ENCODE results near the gene ARHGEF40.
"Not testable (repeated sequence)": the region's sequence is repeated elsewhere in the genome, so short reads cannot be mapped to it uniquely, and the experiment has no call there.

ARHGEF40 gene

DNA sequence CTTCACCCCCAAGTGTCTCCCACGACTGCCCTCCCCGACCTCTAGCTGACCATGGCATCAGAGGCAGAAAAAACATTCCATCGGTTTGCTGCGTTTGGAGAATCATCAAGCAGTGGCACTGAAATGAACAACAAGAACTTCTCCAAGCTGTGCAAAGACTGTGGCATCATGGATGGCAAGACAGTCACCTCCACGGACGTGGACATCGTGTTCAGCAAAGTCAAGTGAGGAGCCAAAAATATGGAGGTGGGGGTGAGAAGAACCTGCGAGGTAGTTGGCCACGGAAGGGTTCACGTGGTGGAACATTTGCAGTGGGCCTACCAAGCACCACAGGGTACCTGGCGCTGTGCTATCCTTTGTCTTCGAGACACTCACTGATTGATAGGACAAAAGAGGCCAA is 39.6 kb upstream of the ARHGEF40 start:
- Histone ChIP-seq H3K9ac (ENCODE audit: low read length) (no peak overlapping the region), H3K36me3 (ENCODE audit: control insufficient read depth, low read depth, low read length) (no peaks in the 10 kb centered on the region), H3K27ac (ENCODE audit: low read length) (no peak overlapping the region), H3K4me1 (ENCODE audit: control insufficient read depth, low read depth, low read length) (peaks cover 13% of the 10 kb centered on the region), H3K4me3 (ENCODE audit: low read length) (no peak overlapping the region), H3K27me3 (ENCODE audit: control insufficient read depth, insufficient read depth, low read length) (peaks cover 16% of the 10 kb centered on the region), H3K9me3 (ENCODE audit: control insufficient read depth, low read depth, low read length) (no peaks in the 10 kb centered on the region)

DNA sequence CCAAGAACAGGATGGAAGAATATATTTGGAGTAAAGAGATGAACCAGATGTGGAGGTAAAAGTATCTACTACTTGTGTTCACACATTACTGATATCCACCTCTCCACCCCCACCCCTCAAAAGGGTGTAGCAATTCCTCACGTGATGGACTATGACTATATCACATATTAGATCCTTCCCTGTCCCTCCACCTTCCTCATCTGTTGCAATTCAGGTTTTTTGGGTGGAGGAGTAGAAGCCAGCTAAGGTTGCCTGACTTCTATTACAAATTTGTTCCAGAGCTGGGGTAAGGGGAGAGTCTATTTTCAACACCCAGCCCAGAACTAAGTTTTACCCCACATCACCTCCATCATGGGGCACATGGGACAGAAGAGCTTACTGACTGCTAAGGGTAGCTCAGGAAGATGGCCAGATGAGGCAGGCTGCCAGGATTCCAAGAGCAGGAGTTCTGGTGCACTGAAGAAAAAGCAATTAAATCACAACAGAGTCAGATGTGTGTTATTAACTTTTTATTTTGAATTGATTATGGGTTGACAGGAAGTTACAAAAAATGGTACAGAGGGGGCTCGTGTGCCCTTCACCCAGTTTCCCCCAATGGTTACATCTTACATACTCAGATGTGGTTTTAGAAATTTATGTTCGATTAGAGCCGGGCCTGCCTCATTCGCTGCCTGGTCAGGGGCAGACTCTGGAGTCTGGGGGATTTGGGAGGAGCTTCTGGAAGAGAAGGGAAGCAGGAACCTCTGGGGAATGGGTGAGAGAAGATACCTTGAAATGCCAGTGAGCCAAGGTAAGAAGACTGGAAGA is 37.6 kb upstream of the ARHGEF40 start:
- H3K36me3 ChIP-seq (ENCODE audit: control insufficient read depth, low read depth, low read length) = no peaks in the 10 kb centered on the region
- H3K27me3 ChIP-seq (ENCODE audit: control insufficient read depth, insufficient read depth, low read length) = peaks cover under 1% of the 10 kb centered on the region
- H3K27ac ChIP-seq (ENCODE audit: low read length) = no peak overlapping the region
- H3K9me3 ChIP-seq (ENCODE audit: control insufficient read depth, low read depth, low read length) = no peaks in the 10 kb centered on the region
- H3K4me3 ChIP-seq (ENCODE audit: low read length) = no peak overlapping the region
- no peaks in the 10 kb centered on the region for H3K4me1 ChIP-seq (ENCODE audit: control insufficient read depth, low read depth, low read length)
- H3K9ac ChIP-seq (ENCODE audit: low read length) = no peak overlapping the region

GRCh38 chr14:21033133-21033698 is 36.9 kb upstream of the ARHGEF40 start:
- Histone ChIP-seq H3K4me1 (ENCODE audit: control insufficient read depth, low read depth, low read length) (no peaks in the 10 kb centered on the region), H3K4me3 (ENCODE audit: low read length) (no peak overlapping the region), H3K27me3 (ENCODE audit: control insufficient read depth, insufficient read depth, low read length) (no peaks in the 10 kb centered on the region)

DNA sequence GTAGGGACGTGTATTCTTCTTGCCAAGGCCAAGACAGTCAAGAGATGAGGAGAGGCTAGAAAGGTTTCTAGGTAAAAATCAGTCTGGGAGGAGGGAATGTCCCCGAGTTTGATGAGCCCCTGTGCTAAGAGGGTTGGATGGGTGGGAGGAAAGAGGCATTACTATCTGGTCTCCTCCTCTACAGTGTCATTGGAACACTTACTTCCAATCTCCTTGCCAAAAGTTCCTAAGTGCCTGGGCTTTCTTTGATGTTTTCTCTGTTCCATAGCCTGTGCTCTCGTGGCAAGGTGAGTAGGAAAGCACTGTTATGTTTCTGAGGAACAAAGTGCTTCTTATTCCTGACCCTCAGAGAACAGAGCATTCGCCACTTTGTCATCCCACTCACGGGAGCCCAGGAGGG is 35.4 kb upstream of the ARHGEF40 start, which contains the start of gene RNASE13:
Gene RNASE13, minus strand, starts transcription at position 101 of the 400 bp plus-strand sequence. CDS start 519 bp downstream, outside the sequence.
- no peaks in the 10 kb centered on the region for H3K9me3 ChIP-seq (ENCODE audit: control insufficient read depth, low read depth, low read length)

More at GRCh38 chr14:21033133-21033698, 36.9 kb upstream of the ARHGEF40 start:
- Histone ChIP-seq H3K9ac (ENCODE audit: low read length) (no peak overlapping the region), H3K27ac (ENCODE audit: low read length) (no peak overlapping the region), H3K36me3 (ENCODE audit: control insufficient read depth, low read depth, low read length) (no peaks in the 10 kb centered on the region), H3K9me3 (ENCODE audit: control insufficient read depth, low read depth, low read length) (no peaks in the 10 kb centered on the region)

GRCh38 chr14:21036751-21037150 is 33.4 kb upstream of the ARHGEF40 start:
- no peak overlapping the region for H3K4me3 ChIP-seq (ENCODE audit: low read length)
- H3K9ac ChIP-seq (ENCODE audit: low read length) = no peak overlapping the region
- no peak overlapping the region for H3K27ac ChIP-seq (ENCODE audit: low read length)
- H3K4me1 ChIP-seq (ENCODE audit: control insufficient read depth, low read depth, low read length) = peaks cover 15% of the 10 kb centered on the region
- H3K9me3 ChIP-seq (ENCODE audit: control insufficient read depth, low read depth, low read length) = no peaks in the 10 kb centered on the region
- no peaks in the 10 kb centered on the region for H3K36me3 ChIP-seq (ENCODE audit: control insufficient read depth, low read depth, low read length)
- no peaks in the 10 kb centered on the region for H3K27me3 ChIP-seq (ENCODE audit: control insufficient read depth, insufficient read depth, low read length)

More for the DNA sequence above, 35.4 kb upstream of the ARHGEF40 start, which contains the start of gene RNASE13:
- Histone ChIP-seq H3K27ac (ENCODE audit: low read length) (no peak within 1 kb of the TSS), H3K27me3 (ENCODE audit: control insufficient read depth, insufficient read depth, low read length) (no peaks in the 10 kb centered on the region), H3K36me3 (ENCODE audit: control insufficient read depth, low read depth, low read length) (no peaks in the 10 kb centered on the region), H3K4me1 (ENCODE audit: control insufficient read depth, low read depth, low read length) (peaks cover 12% of the 10 kb centered on the region), H3K4me3 (ENCODE audit: low read length) (no peak within 1 kb of the TSS), H3K9ac (ENCODE audit: low read length) (no peak within 1 kb of the TSS)

GRCh38 chr14:21037156-21037555 is 32.9 kb upstream of the ARHGEF40 start:
- H3K9me3 ChIP-seq (ENCODE audit: control insufficient read depth, low read depth, low read length) = no peaks in the 10 kb centered on the region
- no peaks in the 10 kb centered on the region for H3K36me3 ChIP-seq (ENCODE audit: control insufficient read depth, low read depth, low read length)

DNA sequence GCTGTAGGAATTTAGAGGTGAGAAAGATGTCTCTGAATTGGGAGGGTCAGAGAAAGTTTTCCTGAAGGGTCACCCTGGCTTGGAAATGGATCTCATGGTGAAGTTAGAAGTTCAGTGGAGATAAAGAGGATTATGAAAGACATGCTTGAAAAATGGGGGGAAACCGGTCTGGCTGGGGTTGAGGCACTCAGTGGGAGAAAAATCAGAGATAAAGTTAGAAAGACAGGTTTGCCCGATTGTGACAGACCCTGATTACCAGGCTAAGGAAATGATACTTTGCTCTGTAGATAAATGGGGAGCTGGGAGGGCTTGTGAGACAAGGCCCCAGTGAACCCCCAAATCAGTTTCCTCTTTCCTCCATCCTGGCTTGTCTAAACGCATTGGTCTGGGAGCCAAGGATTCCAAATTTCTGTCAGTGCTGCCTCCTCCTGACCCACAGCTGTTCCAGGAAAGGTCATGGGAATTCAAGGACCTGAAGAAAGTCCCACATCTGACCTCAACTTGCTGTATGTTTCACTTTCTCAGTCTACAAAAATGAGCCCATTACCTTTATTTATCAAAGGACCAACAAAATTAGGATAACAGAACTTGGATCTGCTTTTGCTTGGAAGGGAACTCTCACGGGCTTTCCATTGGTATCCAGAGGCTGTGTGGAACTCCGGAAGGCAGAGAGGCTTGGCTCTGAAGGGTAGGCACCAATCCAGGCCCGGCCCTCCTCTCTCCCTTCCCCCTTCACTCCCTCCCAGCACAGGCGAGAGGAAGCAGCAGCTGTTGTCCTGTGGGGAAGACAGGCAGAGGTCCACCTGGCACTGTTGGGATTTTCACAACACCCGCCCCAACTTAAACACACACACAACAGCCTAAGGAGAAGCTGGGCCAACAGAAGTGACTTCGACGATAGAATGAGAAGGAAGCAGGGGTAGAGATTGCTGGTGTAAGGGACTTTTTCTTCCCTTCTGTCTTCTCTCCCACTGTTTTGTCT is 31.4 kb upstream of the ARHGEF40 start:
- peaks cover 15% of the 10 kb centered on the region for H3K4me1 ChIP-seq (ENCODE audit: control insufficient read depth, low read depth, low read length)
- H3K27me3 ChIP-seq (ENCODE audit: control insufficient read depth, insufficient read depth, low read length) = no peaks in the 10 kb centered on the region
- no peaks in the 10 kb centered on the region for H3K9me3 ChIP-seq (ENCODE audit: control insufficient read depth, low read depth, low read length)
- H3K9ac ChIP-seq (ENCODE audit: low read length) = no peak overlapping the region
- no peaks in the 10 kb centered on the region for H3K36me3 ChIP-seq (ENCODE audit: control insufficient read depth, low read depth, low read length)
- H3K27ac ChIP-seq (ENCODE audit: low read length) = no peak overlapping the region
- H3K4me3 ChIP-seq (ENCODE audit: low read length) = no peak overlapping the region

More at GRCh38 chr14:21037156-21037555, 32.9 kb upstream of the ARHGEF40 start:
- H3K4me1 ChIP-seq (ENCODE audit: control insufficient read depth, low read depth, low read length) = peaks cover 15% of the 10 kb centered on the region
- no peak overlapping the region for H3K27ac ChIP-seq (ENCODE audit: low read length)
- H3K27me3 ChIP-seq (ENCODE audit: control insufficient read depth, insufficient read depth, low read length) = no peaks in the 10 kb centered on the region
- no peak overlapping the region for H3K9ac ChIP-seq (ENCODE audit: low read length)
- H3K4me3 ChIP-seq (ENCODE audit: low read length) = no peak overlapping the region

DNA sequence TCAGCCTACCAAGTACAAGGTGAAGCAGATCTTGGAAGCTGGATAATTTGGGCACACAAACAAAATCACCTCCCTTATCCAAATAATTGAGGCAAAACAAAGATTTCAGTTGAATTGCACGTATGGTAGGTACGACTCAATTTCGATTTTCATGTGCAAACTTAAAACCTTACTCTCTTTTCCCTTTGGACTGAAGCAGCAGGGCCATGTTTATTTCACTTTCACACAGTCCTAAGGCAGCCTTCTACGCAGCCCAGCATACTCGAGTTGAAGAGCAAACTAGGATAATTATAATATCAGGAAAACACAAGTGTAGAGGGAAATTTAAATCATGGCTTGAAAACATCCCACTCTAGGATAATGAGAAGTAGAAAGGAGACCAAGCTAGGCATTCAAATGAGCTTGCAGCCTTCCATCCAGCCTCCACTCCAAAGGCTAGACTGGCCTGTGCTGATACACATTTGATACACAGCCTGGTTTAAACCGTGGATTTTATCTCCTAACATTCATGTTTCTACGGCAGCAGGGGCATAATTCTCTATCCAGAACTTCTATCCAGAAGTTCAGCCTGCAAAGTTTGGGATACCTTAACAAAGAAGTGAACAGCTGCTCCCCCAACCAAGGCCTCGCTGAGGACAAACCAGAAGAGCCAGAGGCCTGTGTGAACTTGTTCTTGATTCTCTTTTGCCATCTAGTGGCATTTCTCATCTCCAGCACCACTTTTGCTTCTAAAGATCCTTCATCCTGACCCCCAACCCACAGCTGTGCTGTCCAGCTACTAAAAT is 30.3 kb upstream of the ARHGEF40 start:
- Histone ChIP-seq H3K27ac (ENCODE audit: low read length) (no peak overlapping the region), H3K9me3 (ENCODE audit: control insufficient read depth, low read depth, low read length) (no peaks in the 10 kb centered on the region), H3K4me1 (ENCODE audit: control insufficient read depth, low read depth, low read length) (peaks cover 15% of the 10 kb centered on the region), H3K27me3 (ENCODE audit: control insufficient read depth, insufficient read depth, low read length) (no peaks in the 10 kb centered on the region), H3K4me3 (ENCODE audit: low read length) (no peak overlapping the region), H3K9ac (ENCODE audit: low read length) (no peak overlapping the region), H3K36me3 (ENCODE audit: control insufficient read depth, low read depth, low read length) (no peaks in the 10 kb centered on the region)

DNA sequence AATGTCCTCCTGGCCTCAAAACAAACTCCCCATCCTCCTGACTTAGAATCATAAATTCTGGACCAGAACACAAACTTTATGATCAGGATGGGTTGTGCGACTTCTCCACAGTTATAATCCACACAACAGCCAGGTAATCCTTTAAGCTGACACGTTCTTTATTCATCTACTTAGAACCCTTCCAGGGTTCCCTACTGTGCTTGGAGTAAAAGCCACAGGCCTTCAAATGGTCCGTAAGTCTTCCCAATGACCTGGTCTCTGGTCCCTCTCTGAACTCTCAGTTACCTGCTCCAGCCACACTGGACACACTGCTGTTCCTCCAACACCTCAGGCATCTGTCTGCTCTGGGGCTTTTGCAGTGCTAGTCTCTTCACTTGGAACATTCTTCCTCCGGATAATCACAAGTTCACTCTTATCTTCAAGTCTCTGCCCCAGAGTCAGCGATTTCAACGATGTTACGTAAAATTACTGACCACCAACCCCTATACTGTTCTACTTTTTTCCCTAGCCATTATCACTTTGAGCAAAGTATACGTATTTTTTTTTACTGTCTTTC is 29.7 kb upstream of the ARHGEF40 start:
- H3K4me1 ChIP-seq (ENCODE audit: control insufficient read depth, low read depth, low read length) = peaks cover 15% of the 10 kb centered on the region
- H3K9me3 ChIP-seq (ENCODE audit: control insufficient read depth, low read depth, low read length) = no peaks in the 10 kb centered on the region
- H3K9ac ChIP-seq (ENCODE audit: low read length) = no peak overlapping the region
- no peak overlapping the region for H3K27ac ChIP-seq (ENCODE audit: low read length)
- H3K36me3 ChIP-seq (ENCODE audit: control insufficient read depth, low read depth, low read length) = no peaks in the 10 kb centered on the region
- H3K4me3 ChIP-seq (ENCODE audit: low read length) = no peak overlapping the region
- no peaks in the 10 kb centered on the region for H3K27me3 ChIP-seq (ENCODE audit: control insufficient read depth, insufficient read depth, low read length)

GRCh38 chr14:21040941-21041340 is 29.2 kb upstream of the ARHGEF40 start:
- not testable (repeated sequence) for H3K36me3 ChIP-seq (ENCODE audit: control insufficient read depth, low read depth, low read length); H3K9me3 ChIP-seq (ENCODE audit: control insufficient read depth, low read depth, low read length); H3K4me3 ChIP-seq (ENCODE audit: low read length); H3K27ac ChIP-seq (ENCODE audit: low read length); H3K9ac ChIP-seq (ENCODE audit: low read length); H3K27me3 ChIP-seq (ENCODE audit: control insufficient read depth, insufficient read depth, low read length)
- H3K4me1 ChIP-seq (ENCODE audit: control insufficient read depth, low read depth, low read length) = peaks cover 15% of the 10 kb centered on the region

All from iPS-18a (cell line).